Neural cell (in vitro differentiated cells): ENCODE measurements around the gene CNNM3. TPM values are rescaled to one million over a fixed set of nuclear protein-coding genes. Genes with fewer than 3 reads are reported as not detected.

Source experiments
- H2AFZ ChIP-seq: fragments of 200-600, 300-800 bp; sonication (generic), shearing (Covaris generic); 2 replicates; pipeline ENCODE4 v1.6.0; 2014; ENCODE audit warnings: low read depth, mild to moderate bottlenecking, antibody characterized with exemption, low read length, moderate library complexity
- H3F3A ChIP-seq: fragments of 200-600 bp; shearing (Covaris generic); 2 replicates; pipeline ENCODE4 v1.6.1; 2016; ENCODE audit warnings: mild to moderate bottlenecking, moderate library complexity, mixed read lengths, antibody characterized with exemption, low read length; ENCODE audit not compliant: insufficient read depth, poor library complexity, severe bottlenecking
- H3K27ac ChIP-seq: fragments of 200-600, 300-800 bp; sonication (generic), shearing (Covaris generic); 2 replicates; pipeline ENCODE4 v1.5.1; 2014; ENCODE audit warnings: mild to moderate bottlenecking, low read length, moderate library complexity
- H3K27me3 ChIP-seq: fragments of 300-800, 200-600 bp; sonication (generic), shearing (Covaris generic); 2 replicates; pipeline ENCODE4 v1.6.0; 2014; ENCODE audit warnings: mild to moderate bottlenecking, low read depth, low read length, moderate library complexity; ENCODE audit not compliant: insufficient read depth
- H3K36me3 ChIP-seq: fragments of 300-800, 200-600 bp; sonication (generic), shearing (Covaris generic); 2 replicates; pipeline ENCODE4 v1.5.1; 2014; ENCODE audit warnings: mild to moderate bottlenecking, antibody characterized with exemption, low read length, moderate library complexity; ENCODE audit not compliant: insufficient read depth
- H3K4me2 ChIP-seq: fragments of 300-800, 200-600 bp; sonication (generic), shearing (Covaris generic); 2 replicates; pipeline ENCODE4 v1.6.0; 2014; ENCODE audit warnings: mild to moderate bottlenecking, low read length
- H3K4me3 ChIP-seq: fragments of 300-800, 200-600 bp; sonication (generic), shearing (Covaris generic); 2 replicates; pipeline ENCODE4 v1.5.1; 2014; ENCODE audit warnings: mild to moderate bottlenecking, low read length, moderate library complexity
- H3K79me2 ChIP-seq: fragments of 200-600 bp; shearing (Covaris generic); replicated peaks from 2 replicates; pipeline ENCODE4 v1.6.0; 2014; ENCODE audit warnings: mild to moderate bottlenecking, low read length, moderate library complexity; ENCODE audit not compliant: insufficient read depth
- H3K9ac ChIP-seq: fragments of 300-800, 200-600 bp; sonication (generic), shearing (Covaris generic); 2 replicates; pipeline ENCODE4 v1.6.1; 2016; ENCODE audit warnings: mild to moderate bottlenecking, low read length, mixed read lengths
- H3K9me2 ChIP-seq: fragments of 200-600 bp; shearing (Covaris generic); 2 replicates; pipeline ENCODE4 v1.6.1; 2016; ENCODE audit warnings: mild to moderate bottlenecking, low read length, mixed read lengths; ENCODE audit not compliant: insufficient read depth
- H3K9me3 ChIP-seq: fragments of 200-600, 300-800 bp; sonication (generic), shearing (Covaris generic); 2 replicates; pipeline ENCODE4 v1.6.1; 2016; ENCODE audit warnings: mild to moderate bottlenecking, mixed run types, low read length, moderate library complexity, mixed read lengths
- H4K20me1 ChIP-seq: fragments of 200-600 bp; shearing (Covaris generic); 2 replicates; pipeline ENCODE4 v1.6.1; 2016; ENCODE audit warnings: mild to moderate bottlenecking, mixed run types; ENCODE audit not compliant: insufficient read depth
- CTCF ChIP-seq: fragments of 450-650 bp; IDR thresholded peaks from 2 replicates; pipeline ENCODE4 v1.5.1; 2014; ENCODE audit warnings: antibody characterized with exemption, mild to moderate bottlenecking, moderate library complexity; ENCODE audit not compliant: poor library complexity, severe bottlenecking
- EP300 ChIP-seq: fragments of 450-650 bp; conservative IDR thresholded peaks from 2 replicates; pipeline ENCODE4 v1.6.1; 2014; ENCODE audit warnings: antibody characterized with exemption, mild to moderate bottlenecking, moderate library complexity; ENCODE audit not compliant: poor library complexity, severe bottlenecking
- EZH2 ChIP-seq: fragments of 200-600, 300-800 bp; shearing (Covaris generic), sonication (generic); IDR thresholded peaks from 2 replicates; pipeline ENCODE4 v1.6.1; 2014; ENCODE audit warnings: antibody characterized with exemption, low read length, borderline replicate concordance, mild to moderate bottlenecking; ENCODE audit not compliant: insufficient read depth, poor library complexity, severe bottlenecking
- MXI1 ChIP-seq: fragments of 450-650 bp; conservative IDR thresholded peaks from 2 replicates; pipeline ENCODE4 v1.6.1; 2014; ENCODE audit warnings: antibody characterized with exemption, mild to moderate bottlenecking; ENCODE audit not compliant: poor library complexity, severe bottlenecking
- POLR2AphosphoS5 ChIP-seq: IDR thresholded peaks from 2 replicates; pipeline ENCODE4 v1.6.1; 2012
- RAD21 ChIP-seq: fragments of 450-650 bp; conservative IDR thresholded peaks from 2 replicates; pipeline ENCODE4 v1.6.1; 2014; ENCODE audit warnings: antibody characterized with exemption, mild to moderate bottlenecking, moderate library complexity
- REST ChIP-seq: IDR thresholded peaks from 2 replicates; pipeline ENCODE4 v1.6.1; 2012; ENCODE audit warnings: borderline replicate concordance
- SMC3 ChIP-seq: fragments of 450-650 bp; conservative IDR thresholded peaks from 2 replicates; pipeline ENCODE4 v1.6.1; 2014; ENCODE audit warnings: antibody characterized with exemption, mild to moderate bottlenecking, moderate library complexity; ENCODE audit not compliant: poor library complexity
- TAF1 ChIP-seq: IDR thresholded peaks from 2 replicates; pipeline ENCODE4 v1.6.1; 2012; ENCODE audit warnings: low read depth
- polyA plus RNA-seq: library from polyadenylated mRNA; depleted of rRNA; stranded (reverse); fragments of >200 nt; gene quantifications from 2 replicates; pipeline ENCODE4 v1.2.3, GENCODE V29; 2014

The CNNM3 gene
- polyA plus RNA-seq, 1 donor from 2014 or later, result 9.6 TPM

GRCh38 chr2:96856776-96857666, 41.0 kb downstream of the CNNM3 start:
- TF ChIP-seq EZH2 (no peak), CTCF (no peak), REST (peak; percentile 32), RAD21 (peak; percentile 7), POLR2AphosphoS5 (peak; percentile 17), SMC3 (peak; percentile 35)
- Histone ChIP-seq H3F3A (peaks cover 3% of the 10 kb centered on the region), H3K27me3 (no peaks in the 10 kb centered on the region), H3K4me2 (peak overlapping the region; percentile 83), H3K9ac (peak overlapping the region; percentile 94), H3K4me3 (peak overlapping the region; percentile 99), H3K27ac (peak overlapping the region; percentile 88), H3K9me2 (no peaks in the 10 kb centered on the region), H3K36me3 (no peaks in the 10 kb centered on the region), H4K20me1 (no peaks in the 10 kb centered on the region), H2AFZ (peak overlapping the region; percentile 83), H3K79me2 (peaks cover 26% of the 10 kb centered on the region), H3K9me3 (no peaks in the 10 kb centered on the region)

- no peaks in the 10 kb centered on the region for H4K20me1 ChIP-seq
- H3K4me2 ChIP-seq, result peak within 1 kb of the TSS; percentile 83
- H3K4me3 ChIP-seq, result peak within 1 kb of the TSS; percentile 99
- peak within 1 kb of the TSS; percentile 83 for H2AFZ ChIP-seq
- no peaks in the 10 kb centered on the region for H3K36me3 ChIP-seq
- H3F3A ChIP-seq, result peaks cover 3% of the 10 kb centered on the region
- no peaks in the 10 kb centered on the region for H3K9me3 ChIP-seq
- H3K79me2 ChIP-seq, result peaks cover 26% of the 10 kb centered on the region
- TF ChIP-seq REST, result peak; percentile 21
- no peak for TF ChIP-seq EZH2
- peak; percentile 100 for TF ChIP-seq CTCF
- peak; percentile 89 for TF ChIP-seq POLR2AphosphoS5
- peak; percentile 97 for TF ChIP-seq SMC3
- TF ChIP-seq RAD21, result peak; percentile 93
- peak; percentile 74 for TF ChIP-seq MXI1
- peak; percentile 82 for TF ChIP-seq TAF1
- peak; percentile 42 for TF ChIP-seq EP300
- no peaks in the 10 kb centered on the region for H3K9me2 ChIP-seq
- peak within 1 kb of the TSS; percentile 94 for H3K9ac ChIP-seq
- no peaks in the 10 kb centered on the region for H3K27me3 ChIP-seq
- peak within 1 kb of the TSS; percentile 88 for H3K27ac ChIP-seq
These were observed 41.8 kb downstream of the CNNM3 start, which contains the start of gene ANKRD39 for GRCh38 chr2:96857667-96858372. ANKRD39 (minus strand) TSS chr2:96858016; CDS start chr2:96857987, 29 bp downstream.
